Natural killer cell (primary cell): ENCODE results near the gene QRFP. TPM values are rescaled to one million over a fixed set of nuclear protein-coding genes. Genes with fewer than 3 reads are reported as not detected.

Source experiments
- ATAC-seq, 3 donors: fragments of 150-1000 bp in 2 of 3; fragments of 200-7000 bp in 1 of 3; cut with Tn5 transposase; 1 replicate in 1 of 3; 2 replicates in 2 of 3; pipeline ENCODE4 v1.10.0; 2021; ENCODE audit warnings: mild to moderate bottlenecking in 2 of 3, moderate library complexity in 2 of 3
- DNase-seq, 2 donors: peaks; one replicate each; pipeline versions ENCODE4 v3.0.0 to v3.0.0-alpha.2; 2013 to 2021; ENCODE audit warnings: mixed read lengths in 1 of 2
- H3K27ac ChIP-seq: one replicate; pipeline ENCODE4 v1.5.1; 2013; ENCODE audit warnings: mild to moderate bottlenecking, low read length
- H3K27me3 ChIP-seq: one replicate; pipeline ENCODE4 v1.6.1; 2013; ENCODE audit warnings: low read length; ENCODE audit not compliant: control insufficient read depth, insufficient read depth
- H3K36me3 ChIP-seq: one replicate; pipeline ENCODE4 v1.6.1; 2013; ENCODE audit warnings: low read length; ENCODE audit not compliant: control insufficient read depth, insufficient read depth
- H3K4me1 ChIP-seq: one replicate; pipeline ENCODE4 v1.6.1; 2013; ENCODE audit warnings: low read length; ENCODE audit not compliant: control insufficient read depth, insufficient read depth
- H3K4me3 ChIP-seq: one replicate; pipeline ENCODE4 v1.5.1; 2013; ENCODE audit warnings: low read length
- H3K9me3 ChIP-seq: one replicate; pipeline ENCODE4 v1.6.1; 2013; ENCODE audit warnings: low read length; ENCODE audit not compliant: control insufficient read depth, insufficient read depth
- H3K27ac Mint-ChIP-seq, 2 donors: one replicate each; pipeline ENCODE4 v1.8.0; 2022; ENCODE audit warnings: mild to moderate bottlenecking in 2 of 2, mixed read lengths in 2 of 2, moderate library complexity in 1 of 2
- H3K27me3 Mint-ChIP-seq, 2 donors: one replicate each; pipeline ENCODE4 v1.8.0; 2022; ENCODE audit warnings: low read depth in 2 of 2, mixed read lengths in 2 of 2
- H3K36me3 Mint-ChIP-seq: one replicate; pipeline ENCODE4 v1.8.0; 2022; ENCODE audit warnings: mixed read lengths
- H3K4me1 Mint-ChIP-seq, 2 donors: one replicate each; pipeline ENCODE4 v1.8.0; 2022; ENCODE audit warnings: mixed read lengths in 2 of 2
- H3K4me3 Mint-ChIP-seq: one replicate; pipeline ENCODE4 v1.8.0; 2022; ENCODE audit warnings: mild to moderate bottlenecking, moderate library complexity, mixed read lengths
- H3K9me3 Mint-ChIP-seq, 2 donors: one replicate each; pipeline ENCODE4 v1.8.0; 2022; ENCODE audit warnings: mixed read lengths in 2 of 2
- CTCF ChIP-seq: fragments of 200-600 bp; IDR thresholded peaks from one replicate; pipeline ENCODE4 v1.8.0; 2022; ENCODE audit warnings: antibody characterized with exemption
- WGBS: methylation state at CpG from one replicate; pipeline ENCODE4 v1.1.7; 2013; ENCODE audit warnings: missing lambda C conversion rate; ENCODE audit not compliant: insufficient coverage; 5-methylcytosine and 5-hydroxymethylcytosine counted together
- intact Hi-C: fragments of 100-400 bp; cut with micrococcal nuclease; formaldehyde crosslinking; loops from one replicate; pipeline ENCODE4 v1.14.2; 2022
- total RNA-seq, 4 donors: library from RNA; stranded (reverse); fragments of 120-200 nt in 1 of 4; gene quantifications; one replicate each; pipeline versions ENCODE4 v1.2.3 to v1.2.4, GENCODE V29; 2013 to 2022

Gene QRFP
- total RNA-seq, 3 donors from 2014 or later (not counting 1 experiment from before 2014, with no cell fraction given): not detected

GRCh38 chr9:130934702-130935647, 38.4 kb upstream of the QRFP start:
- 60% methylated on average over 14 of the region's 16 CpGs for WGBS
- H3K4me1 Mint-ChIP-seq: peaks cover 0 to 10% of the 10 kb centered on the region in 2 donors
- Histone ChIP-seq H3K27me3 (peaks cover 4% of the 10 kb centered on the region), H3K36me3 (no peaks in the 10 kb centered on the region), H3K27ac (no peak overlapping the region), H3K4me1 (no peaks in the 10 kb centered on the region), H3K9me3 (no peaks in the 10 kb centered on the region), H3K4me3 (no peak overlapping the region)
- intact Hi-C loops: no loop called here
- no peak overlapping the region for H3K4me3 Mint-ChIP-seq
- H3K36me3 Mint-ChIP-seq: no peaks in the 10 kb centered on the region
- H3K27me3 Mint-ChIP-seq: peaks cover 39 to 44% of the 10 kb centered on the region in 2 donors
- no peak for DNase-seq
- H3K9me3 Mint-ChIP-seq: no peaks in the 10 kb centered on the region
- no peak overlapping the region for H3K27ac Mint-ChIP-seq
- no peak for ATAC-seq
- TF ChIP-seq CTCF: no peak

GRCh38 chr9:130934246-130934645, 37.6 kb upstream of the QRFP start:
- H3K4me3 ChIP-seq: no peak overlapping the region
- intact Hi-C loops: no loop called here
- ATAC-seq (no peak), DNase-seq (no peak)
- H3K36me3 ChIP-seq: no peaks in the 10 kb centered on the region
- no peak for TF ChIP-seq CTCF
- H3K9me3 ChIP-seq: no peaks in the 10 kb centered on the region
- Mint-ChIP-seq H3K27ac (no peak overlapping the region), H3K4me3 (no peak overlapping the region), H3K4me1 (peaks cover 0 to 10% of the 10 kb centered on the region in 2 donors), H3K27me3 (peaks cover 39 to 45% of the 10 kb centered on the region in 2 donors), H3K36me3 (no peaks in the 10 kb centered on the region), H3K9me3 (no peaks in the 10 kb centered on the region)
- H3K4me1 ChIP-seq: no peaks in the 10 kb centered on the region
- WGBS: 66% methylated on average over 11 of the region's 11 CpGs
- H3K27me3 ChIP-seq: peaks cover 4% of the 10 kb centered on the region
- H3K27ac ChIP-seq: no peak overlapping the region

DNA sequence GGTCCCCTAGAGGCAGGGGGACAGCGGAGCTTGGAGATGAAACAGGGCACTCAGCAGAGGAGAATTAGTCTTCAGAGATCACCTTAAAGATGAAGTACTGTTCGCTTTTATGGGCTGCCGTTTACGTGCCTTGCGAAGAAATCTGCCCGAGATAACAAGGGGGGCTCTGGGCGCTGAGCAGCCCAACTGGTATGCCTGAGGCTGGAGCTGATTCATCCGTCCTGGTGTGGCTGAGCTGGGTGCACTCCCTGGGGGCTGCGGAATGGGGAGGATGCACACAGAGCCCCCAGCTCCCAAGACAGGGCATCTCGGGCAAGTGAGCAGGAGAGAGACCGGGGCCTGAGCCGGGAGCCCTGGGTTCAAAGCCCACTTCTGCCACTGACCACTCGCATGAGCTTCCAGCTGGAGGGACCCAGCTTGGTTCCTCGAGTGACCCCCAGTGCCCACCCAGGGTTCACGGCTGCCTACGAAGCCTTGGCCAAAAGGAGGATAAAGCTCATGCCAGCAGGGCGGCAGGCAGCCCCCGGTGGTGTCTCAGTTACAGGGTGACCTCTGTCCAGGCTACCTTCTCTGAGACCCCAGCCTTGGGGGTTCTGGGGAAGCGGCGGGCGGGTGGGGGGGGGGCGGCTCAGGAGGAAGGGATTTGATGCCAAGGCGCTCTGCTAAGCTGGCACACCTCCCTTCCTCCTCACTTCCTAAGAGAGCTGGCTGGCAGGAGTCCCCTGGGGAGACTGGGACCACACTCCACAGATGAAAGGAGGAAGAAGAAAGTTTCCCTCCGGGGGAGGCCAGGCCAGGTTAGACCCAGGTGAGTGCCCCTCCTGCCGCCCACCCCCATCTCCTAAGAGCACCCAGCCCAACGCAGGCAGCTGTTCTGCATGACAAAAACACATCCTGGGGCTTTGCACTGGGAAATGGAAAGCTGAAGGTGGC, 36.8 kb upstream of the QRFP start:
- WGBS: 38% methylated on average over 21 of the region's 26 CpGs
- Histone ChIP-seq H3K27me3 (peaks cover 4% of the 10 kb centered on the region), H3K9me3 (no peaks in the 10 kb centered on the region), H3K36me3 (no peaks in the 10 kb centered on the region), H3K4me3 (no peak overlapping the region), H3K4me1 (no peaks in the 10 kb centered on the region), H3K27ac (no peak overlapping the region)
- H3K4me3 Mint-ChIP-seq: no peak overlapping the region
- peaks cover 39 to 42% of the 10 kb centered on the region in 2 donors for H3K27me3 Mint-ChIP-seq
- ATAC-seq (no peak), DNase-seq (no peak)
- no peaks in the 10 kb centered on the region for H3K36me3 Mint-ChIP-seq
- TF ChIP-seq CTCF: no peak
- H3K9me3 Mint-ChIP-seq: no peaks in the 10 kb centered on the region
- peaks cover 0 to 10% of the 10 kb centered on the region in 2 donors for H3K4me1 Mint-ChIP-seq
- intact Hi-C loops: no loop called here
- H3K27ac Mint-ChIP-seq: no peak overlapping the region
